ENCODE measurements around the gene ARHGAP44. TPM values are rescaled to one million over a fixed set of nuclear protein-coding genes. Genes with fewer than 3 reads are reported as not detected.

Gene ARHGAP44
- total RNA-seq, 1 experiment from 2014 or later: 17.1 TPM

- H3K36me3 Mint-ChIP-seq (ENCODE audit: insufficient read depth, unreplicated experiment): no peaks in the 10 kb centered on the region
- peaks cover 17% of the 10 kb centered on the region for H3K4me1 Mint-ChIP-seq (ENCODE audit: low read depth, unreplicated experiment)
- CTCF ChIA-PET: no interaction called here
- no peak for TF ChIP-seq CTCF (IDR thresholded peaks at IDR 0.05; ENCODE audit: unreplicated experiment)
- DNase-seq: no peak
- BruUV-seq (replicated peaks): no TSS peak
- no peak overlapping the region for H3K4me3 Mint-ChIP-seq (ENCODE audit: low read depth, unreplicated experiment)
- no peaks in the 10 kb centered on the region for H3K27me3 Mint-ChIP-seq (ENCODE audit: unreplicated experiment)
- intact Hi-C loops (cut with micrococcal nuclease; ENCODE audit: unreplicated experiment): no loop called here
- peaks cover 1% of the 10 kb centered on the region for H3K9me3 Mint-ChIP-seq (ENCODE audit: low read depth, unreplicated experiment)
- H3K27ac Mint-ChIP-seq (ENCODE audit: unreplicated experiment): no peak overlapping the region
Observed at GRCh38 chr17:12814718-12815117, 25.4 kb downstream of the ARHGAP44 start.

- Mint-ChIP-seq H3K4me3 (ENCODE audit: low read depth, unreplicated experiment) (no peak overlapping the region), H3K9me3 (ENCODE audit: low read depth, unreplicated experiment) (no peaks in the 10 kb centered on the region), H3K4me1 (ENCODE audit: low read depth, unreplicated experiment) (peaks cover 19% of the 10 kb centered on the region), H3K27ac (ENCODE audit: unreplicated experiment) (no peak overlapping the region), H3K27me3 (ENCODE audit: unreplicated experiment) (no peaks in the 10 kb centered on the region), H3K36me3 (ENCODE audit: insufficient read depth, unreplicated experiment) (no peaks in the 10 kb centered on the region)
- intact Hi-C loops (cut with micrococcal nuclease; ENCODE audit: unreplicated experiment): no loop called here
- TF ChIP-seq CTCF (IDR thresholded peaks at IDR 0.05; ENCODE audit: unreplicated experiment): no peak
- DNase-seq: no peak
- CTCF ChIA-PET: interaction anchor here (0.7 kb wide), 1 partner anchor 11 kb away, joined by 3 read pairs; no protein-coding TSS in a partner anchor
- no TSS peak for BruUV-seq (replicated peaks)
Observed at GRCh38 chr17:12815642-12816141, 26.4 kb downstream of the ARHGAP44 start.

GRCh38 chr17:12821376-12821940 lies 32.2 kb downstream of the ARHGAP44 start:
- intact Hi-C loops (cut with micrococcal nuclease; ENCODE audit: unreplicated experiment): no loop called here
- no peaks in the 10 kb centered on the region for H3K27me3 Mint-ChIP-seq (ENCODE audit: unreplicated experiment)
- H3K4me3 Mint-ChIP-seq (ENCODE audit: low read depth, unreplicated experiment): no peak overlapping the region
- TF ChIP-seq CTCF (IDR thresholded peaks at IDR 0.05; ENCODE audit: unreplicated experiment): no peak
- CTCF ChIA-PET: no interaction called here
- DNase-seq: no peak
- peaks cover 13% of the 10 kb centered on the region for H3K4me1 Mint-ChIP-seq (ENCODE audit: low read depth, unreplicated experiment)
- no TSS peak for BruUV-seq (replicated peaks)
- H3K9me3 Mint-ChIP-seq (ENCODE audit: low read depth, unreplicated experiment): no peaks in the 10 kb centered on the region
- peak overlapping the region; percentile 43 for H3K27ac Mint-ChIP-seq (ENCODE audit: unreplicated experiment)
- H3K36me3 Mint-ChIP-seq (ENCODE audit: insufficient read depth, unreplicated experiment): no peaks in the 10 kb centered on the region

- DNase-seq: no peak
- Mint-ChIP-seq H3K27ac (ENCODE audit: unreplicated experiment) (no peak overlapping the region), H3K27me3 (ENCODE audit: unreplicated experiment) (no peaks in the 10 kb centered on the region), H3K36me3 (ENCODE audit: insufficient read depth, unreplicated experiment) (no peaks in the 10 kb centered on the region), H3K9me3 (ENCODE audit: low read depth, unreplicated experiment) (peaks cover 6% of the 10 kb centered on the region), H3K4me1 (ENCODE audit: low read depth, unreplicated experiment) (peaks cover 4% of the 10 kb centered on the region), H3K4me3 (ENCODE audit: low read depth, unreplicated experiment) (no peak overlapping the region)
- no TSS peak for BruUV-seq (replicated peaks)
- CTCF ChIA-PET: no interaction called here
- intact Hi-C loops (cut with micrococcal nuclease; ENCODE audit: unreplicated experiment): no loop called here
- TF ChIP-seq CTCF (IDR thresholded peaks at IDR 0.05; ENCODE audit: unreplicated experiment): no peak
Observed at GRCh38 chr17:12826431-12826830, 37.1 kb downstream of the ARHGAP44 start.

Measured in Calu3 (cell line).